Muscle layer of duodenum (tissue), 2 donors: Measurements from ENCODE around the gene SARS1.

ENCODE experiments used
- H3K27ac ChIP-seq: one replicate; pipeline ENCODE4 v1.7.0; 2013; ENCODE audit warnings: mild to moderate bottlenecking, low read length
- H3K27me3 ChIP-seq: one replicate; pipeline ENCODE4 v1.7.0; 2013; ENCODE audit warnings: low read depth, mild to moderate bottlenecking, control low read depth, low read length
- H3K36me3 ChIP-seq, 2 donors: one replicate each; pipeline ENCODE4 v1.7.0; 2013; ENCODE audit warnings: low read length in 2 of 2, control low read depth in 1 of 2, mild to moderate bottlenecking in 1 of 2; ENCODE audit not compliant: insufficient read depth in 2 of 2, control insufficient read depth in 1 of 2
- H3K4me1 ChIP-seq, 2 donors: one replicate each; pipeline ENCODE4 v1.7.0; 2013; ENCODE audit warnings: low read length in 2 of 2, mild to moderate bottlenecking in 2 of 2, control low read depth in 1 of 2, moderate library complexity in 1 of 2; ENCODE audit not compliant: insufficient read depth in 2 of 2, control insufficient read depth in 1 of 2
- H3K4me3 ChIP-seq, 2 donors: one replicate each; pipeline ENCODE4 v1.7.0; 2013; ENCODE audit warnings: low read length in 2 of 2, low read depth in 1 of 2, mild to moderate bottlenecking in 1 of 2
- H3K9me3 ChIP-seq, 2 donors: one replicate each; pipeline ENCODE4 v1.7.0; 2013; ENCODE audit warnings: low read length in 2 of 2, control low read depth in 1 of 2, mild to moderate bottlenecking in 1 of 2; ENCODE audit not compliant: control insufficient read depth in 1 of 2
- donor health status: healthy.

Gene SARS1

DNA sequence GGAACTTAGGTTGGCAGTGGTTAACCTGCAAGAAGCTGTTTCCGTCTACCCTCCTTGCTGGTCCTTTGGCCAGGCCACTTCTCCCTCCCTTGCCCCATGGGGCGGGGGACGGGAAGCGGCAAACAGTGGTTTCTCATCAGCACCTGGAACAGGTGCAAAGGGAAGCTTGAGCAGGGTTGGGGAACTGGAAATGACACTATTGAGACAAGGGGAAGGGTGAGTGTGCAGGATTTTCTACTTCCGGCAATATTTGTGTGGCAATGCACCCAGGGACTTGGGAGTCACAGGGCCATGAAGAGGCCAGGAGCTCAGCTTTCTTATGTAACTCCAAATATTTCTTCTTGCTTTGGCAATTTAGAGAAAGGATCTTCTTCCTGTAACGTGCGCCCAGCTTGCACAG, 29.0 kb upstream of the SARS1 start:
- no peaks in the 10 kb centered on the region for H3K36me3 ChIP-seq
- no peak overlapping the region for H3K4me3 ChIP-seq
- H3K27ac ChIP-seq: no peak overlapping the region
- H3K27me3 ChIP-seq: no peaks in the 10 kb centered on the region
- peaks cover 5 to 20% of the 10 kb centered on the region in 2 donors for H3K4me1 ChIP-seq
- H3K9me3 ChIP-seq: no peaks in the 10 kb centered on the region

DNA sequence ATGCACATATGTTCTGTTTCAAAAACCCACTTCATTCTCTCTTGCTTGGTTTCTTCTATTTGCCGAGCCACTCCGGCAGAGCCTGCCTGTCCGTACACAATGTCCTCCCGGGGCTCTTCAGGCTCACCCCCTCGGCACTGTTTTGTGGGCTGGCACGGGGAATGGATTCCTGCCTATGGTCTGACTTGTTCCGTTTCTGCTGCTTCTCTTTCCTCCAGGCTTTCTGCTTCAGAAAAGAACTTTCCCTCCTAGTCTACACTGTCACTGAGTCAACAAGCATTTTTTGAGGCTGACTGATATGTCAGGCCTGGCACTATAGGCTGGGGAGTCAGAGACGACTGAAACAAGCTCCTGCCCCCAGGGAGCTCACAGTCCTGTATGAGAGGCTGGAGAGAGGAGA, 28.4 kb upstream of the SARS1 start:
- peaks cover 5 to 20% of the 10 kb centered on the region in 2 donors for H3K4me1 ChIP-seq
- no peaks in the 10 kb centered on the region for H3K27me3 ChIP-seq
- no peaks in the 10 kb centered on the region for H3K9me3 ChIP-seq
- no peak overlapping the region for H3K4me3 ChIP-seq
- H3K27ac ChIP-seq: no peak overlapping the region
- no peaks in the 10 kb centered on the region for H3K36me3 ChIP-seq

DNA sequence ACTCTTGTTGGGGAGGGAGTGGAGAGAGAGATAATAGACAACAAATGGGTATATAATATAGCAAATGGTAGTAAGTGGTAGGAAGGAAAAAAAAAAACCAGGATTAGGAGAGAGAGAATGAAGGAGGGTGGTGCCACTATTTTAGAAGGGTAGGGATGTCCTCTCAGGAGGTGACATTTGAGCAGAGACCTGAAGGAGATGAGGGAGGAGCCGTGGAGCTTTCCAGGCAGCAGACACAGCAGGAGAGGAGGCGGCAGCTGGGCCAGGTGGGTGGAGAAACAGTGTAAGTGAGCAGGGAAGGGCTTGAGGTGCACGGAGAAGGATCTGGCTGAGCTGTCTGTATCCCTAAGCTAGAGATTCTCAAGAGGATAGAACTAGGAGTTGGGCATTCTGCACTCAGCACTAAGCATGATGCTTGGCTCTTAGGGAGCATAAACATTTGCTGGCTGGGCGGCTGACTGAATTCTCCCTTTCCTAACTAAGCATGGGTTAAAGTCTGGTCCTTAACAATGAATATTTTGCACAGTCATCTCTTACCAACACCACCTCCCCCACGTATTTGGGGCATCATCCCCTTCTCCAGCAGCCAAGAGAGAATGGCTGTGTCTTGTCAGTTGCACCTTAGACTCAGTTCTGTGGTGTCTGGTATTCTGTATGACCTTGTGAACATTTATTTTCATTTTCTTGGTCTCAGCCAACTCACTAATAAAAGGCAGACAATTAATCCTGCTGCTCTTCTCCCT, 27.6 kb upstream of the SARS1 start:
- Histone ChIP-seq H3K27ac (peak overlapping the region; percentile 22), H3K27me3 (no peaks in the 10 kb centered on the region), H3K9me3 (no peaks in the 10 kb centered on the region), H3K4me3 (no peak overlapping the region), H3K4me1 (peaks cover 5 to 20% of the 10 kb centered on the region in 2 donors), H3K36me3 (peaks cover 0 to under 1% of the 10 kb centered on the region in 2 donors)

DNA sequence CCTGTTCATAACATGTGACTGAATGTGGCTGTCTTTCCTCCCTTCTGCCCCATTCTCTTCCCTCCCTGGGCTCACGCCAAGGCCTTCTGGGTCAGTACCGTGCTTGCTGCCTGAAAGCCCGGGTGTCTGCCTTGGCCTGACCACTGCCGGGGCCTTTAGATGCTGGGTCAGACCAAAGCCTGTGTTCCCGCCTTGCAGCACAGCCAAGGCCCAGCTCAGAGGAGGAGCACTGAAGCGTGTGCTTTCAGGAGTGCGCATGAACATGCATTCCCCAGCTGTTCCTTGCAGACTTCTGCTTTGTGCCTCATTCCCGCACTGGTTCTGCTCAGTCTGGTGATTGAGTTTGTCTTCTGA, 27.0 kb upstream of the SARS1 start:
- Histone ChIP-seq H3K27me3 (no peaks in the 10 kb centered on the region), H3K36me3 (peaks cover 0 to 6% of the 10 kb centered on the region in 2 donors), H3K4me1 (peaks cover 5 to 20% of the 10 kb centered on the region in 2 donors), H3K9me3 (no peaks in the 10 kb centered on the region), H3K27ac (peak overlapping the region; percentile 22), H3K4me3 (no peak overlapping the region)

DNA sequence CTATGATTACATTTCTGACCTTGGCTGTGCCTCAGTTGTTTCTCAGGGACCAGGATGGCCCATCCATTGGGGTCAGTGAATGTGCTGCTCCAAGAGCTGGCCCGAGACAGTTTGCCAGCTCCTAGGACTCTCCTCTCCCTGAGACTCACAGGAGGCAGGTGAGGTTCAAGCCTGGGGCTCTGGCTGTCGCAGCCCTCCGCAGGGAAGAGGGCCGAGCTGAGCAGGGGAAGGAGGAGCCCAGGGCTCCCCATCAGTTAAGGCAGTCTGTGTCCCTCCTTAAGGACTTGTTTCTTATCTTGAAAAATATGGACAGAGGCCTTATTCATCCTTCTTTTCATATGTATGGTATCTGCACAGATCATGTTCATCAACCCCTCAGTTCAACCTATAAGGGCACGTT, 26.6 kb upstream of the SARS1 start:
- H3K4me1 ChIP-seq: peaks cover 5 to 20% of the 10 kb centered on the region in 2 donors
- H3K9me3 ChIP-seq: no peaks in the 10 kb centered on the region
- peaks cover 0 to 6% of the 10 kb centered on the region in 2 donors for H3K36me3 ChIP-seq
- no peak overlapping the region for H3K27ac ChIP-seq
- H3K27me3 ChIP-seq: no peaks in the 10 kb centered on the region
- no peak overlapping the region for H3K4me3 ChIP-seq

DNA sequence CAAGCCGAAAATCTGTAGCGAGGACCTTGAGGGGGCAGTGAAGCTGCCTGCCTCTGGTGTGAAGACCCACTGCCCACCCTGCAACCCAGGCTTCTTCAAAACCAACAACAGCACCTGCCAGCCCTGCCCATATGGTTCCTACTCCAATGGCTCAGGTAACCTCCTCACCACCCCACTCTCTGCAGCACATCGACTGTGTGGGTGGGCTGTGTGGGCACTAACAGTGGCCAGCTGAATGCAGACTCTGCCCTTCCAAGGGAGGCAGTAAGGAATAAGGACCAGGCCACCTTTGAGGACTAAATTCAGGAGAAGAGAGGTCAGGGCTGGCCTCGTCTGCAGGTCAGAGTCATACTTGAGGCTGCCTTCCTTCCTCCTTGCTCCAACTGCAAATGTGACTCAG, 25.5 kb upstream of the SARS1 start:
- Histone ChIP-seq H3K27me3 (no peaks in the 10 kb centered on the region), H3K4me1 (peaks cover 5 to 20% of the 10 kb centered on the region in 2 donors), H3K9me3 (no peaks in the 10 kb centered on the region), H3K4me3 (no peak overlapping the region), H3K36me3 (peaks cover 0 to 6% of the 10 kb centered on the region in 2 donors), H3K27ac (no peak overlapping the region)

DNA sequence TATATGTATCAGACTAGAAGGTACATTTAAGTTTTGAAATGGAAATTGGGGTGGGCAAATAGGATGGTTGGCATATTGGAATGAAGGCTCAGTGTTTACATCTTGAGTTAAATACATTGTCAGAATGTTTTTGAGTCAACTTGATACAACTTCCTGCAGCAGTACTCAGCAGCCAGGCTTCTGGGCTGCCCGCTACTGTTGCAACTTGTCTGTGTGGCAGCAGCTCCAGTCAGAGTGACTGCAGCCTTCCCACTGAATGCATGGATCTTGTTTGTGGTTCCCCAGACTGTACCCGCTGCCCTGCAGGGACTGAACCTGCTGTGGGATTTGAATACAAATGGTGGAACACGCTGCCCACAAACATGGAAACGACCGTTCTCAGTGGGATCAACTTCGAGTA, 24.9 kb upstream of the SARS1 start:
- no peaks in the 10 kb centered on the region for H3K27me3 ChIP-seq
- peaks cover 0 to 6% of the 10 kb centered on the region in 2 donors for H3K36me3 ChIP-seq
- H3K27ac ChIP-seq: no peak overlapping the region
- no peak overlapping the region for H3K4me3 ChIP-seq
- H3K4me1 ChIP-seq: peaks cover 5 to 20% of the 10 kb centered on the region in 2 donors
- H3K9me3 ChIP-seq: no peaks in the 10 kb centered on the region

DNA sequence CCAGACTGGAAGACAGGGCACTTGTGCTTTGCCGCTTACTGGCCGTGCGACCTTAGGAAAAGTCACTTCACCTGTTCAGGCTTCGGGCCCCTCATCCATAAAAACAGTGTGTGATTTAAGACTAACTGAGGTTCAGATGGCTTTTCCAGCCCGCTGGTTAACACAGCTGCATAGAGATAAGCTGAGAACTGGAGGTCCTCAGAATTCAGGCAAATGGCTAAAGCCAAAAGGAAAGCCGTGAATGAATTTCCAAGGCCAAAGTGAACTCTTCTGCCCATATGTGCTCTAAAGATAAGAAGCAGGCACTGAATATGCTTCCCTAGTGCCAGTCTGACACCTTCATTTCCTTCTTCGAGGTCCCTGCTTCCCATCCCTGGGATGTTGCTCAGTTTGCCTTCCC, 23.5 kb upstream of the SARS1 start:
- Histone ChIP-seq H3K27me3 (no peaks in the 10 kb centered on the region), H3K4me3 (no peak overlapping the region), H3K27ac (no peak overlapping the region), H3K9me3 (no peaks in the 10 kb centered on the region), H3K36me3 (peaks cover 0 to 6% of the 10 kb centered on the region in 2 donors), H3K4me1 (peaks cover 5 to 20% of the 10 kb centered on the region in 2 donors)

DNA sequence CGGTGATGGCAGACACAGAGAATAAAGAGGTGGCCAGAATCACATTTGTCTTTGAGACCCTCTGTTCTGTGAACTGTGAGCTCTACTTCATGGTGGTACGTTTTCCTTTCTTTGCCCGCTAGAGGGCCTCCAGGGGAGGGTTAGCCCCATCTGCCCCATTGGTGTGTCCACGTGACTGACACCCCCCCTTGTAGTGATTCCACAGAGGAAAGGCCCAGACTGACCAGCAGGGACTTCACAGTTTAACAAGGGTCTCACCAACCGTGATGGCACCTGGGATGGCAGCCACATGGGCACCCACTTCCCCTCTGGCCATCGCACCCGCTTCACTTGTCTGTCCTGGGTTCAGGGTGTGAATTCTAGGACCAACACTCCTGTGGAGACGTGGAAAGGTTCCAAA, 22.3 kb upstream of the SARS1 start:
- peaks cover 3 to 12% of the 10 kb centered on the region in 2 donors for H3K4me1 ChIP-seq
- H3K27ac ChIP-seq: no peak overlapping the region
- H3K4me3 ChIP-seq: no peak overlapping the region
- H3K9me3 ChIP-seq: no peaks in the 10 kb centered on the region
- no peaks in the 10 kb centered on the region for H3K27me3 ChIP-seq
- peaks cover 0 to 6% of the 10 kb centered on the region in 2 donors for H3K36me3 ChIP-seq

DNA sequence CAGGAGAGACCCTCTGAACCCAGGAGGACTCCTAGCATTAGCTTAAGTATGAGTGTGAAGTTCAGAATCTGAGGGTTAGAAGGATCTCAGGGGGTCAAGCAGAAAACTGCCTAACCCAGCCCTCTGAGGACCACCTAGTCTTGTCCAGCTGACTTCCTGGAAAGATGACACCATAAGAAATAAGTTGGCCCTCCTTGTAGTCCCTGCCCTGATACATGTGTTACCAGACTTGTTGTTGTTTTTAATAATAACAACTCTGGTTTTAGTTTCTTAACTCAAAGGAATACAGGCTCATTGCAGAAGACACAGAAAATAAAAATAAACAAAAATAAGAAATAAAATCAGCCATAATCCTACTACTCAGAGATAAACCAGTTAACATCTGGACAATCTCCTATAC, 21.8 kb upstream of the SARS1 start:
- no peak overlapping the region for H3K4me3 ChIP-seq
- peaks cover 0 to 6% of the 10 kb centered on the region in 2 donors for H3K36me3 ChIP-seq
- no peak overlapping the region for H3K27ac ChIP-seq
- peaks cover 0 to 7% of the 10 kb centered on the region in 2 donors for H3K4me1 ChIP-seq
- H3K9me3 ChIP-seq: no peaks in the 10 kb centered on the region
- H3K27me3 ChIP-seq: no peaks in the 10 kb centered on the region

DNA sequence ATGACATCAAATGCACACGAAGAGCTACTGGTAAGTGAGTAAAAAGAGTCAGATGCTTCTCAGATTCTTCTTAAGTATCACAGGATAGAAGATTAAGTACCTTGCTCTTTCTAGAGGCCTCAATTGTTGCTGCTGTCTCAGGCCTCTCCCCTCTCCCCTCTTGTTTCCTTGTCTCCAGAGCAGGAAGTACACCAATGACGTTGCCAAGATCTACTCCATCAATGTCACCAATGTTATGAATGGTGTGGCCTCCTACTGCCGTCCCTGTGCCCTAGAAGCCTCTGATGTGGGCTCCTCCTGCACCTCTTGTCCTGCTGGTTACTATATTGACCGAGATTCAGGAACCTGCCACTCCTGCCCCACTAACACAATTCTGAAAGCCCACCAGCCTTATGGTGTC, 21.3 kb upstream of the SARS1 start:
- H3K9me3 ChIP-seq: no peaks in the 10 kb centered on the region
- no peak overlapping the region for H3K27ac ChIP-seq
- no peak overlapping the region for H3K4me3 ChIP-seq
- peaks cover 0 to 6% of the 10 kb centered on the region in 2 donors for H3K36me3 ChIP-seq
- no peaks in the 10 kb centered on the region for H3K27me3 ChIP-seq
- peaks cover 0 to 2% of the 10 kb centered on the region in 2 donors for H3K4me1 ChIP-seq
